H1 (cell line): ENCODE measurements around the gene TBCD. TPM values are rescaled to one million over a fixed set of nuclear protein-coding genes. Genes with fewer than 3 reads are reported as not detected.

Experiments used
- CBX5 ChIP-seq: fragments of 300-800, 300-1000 bp; sonication (generic); IDR thresholded peaks from 2 replicates; pipeline ENCODE4 v1.7.1; 2016; ENCODE audit warnings: antibody characterized with exemption, low read length, low read depth
- CHD2 ChIP-seq: IDR thresholded peaks from 2 replicates; pipeline ENCODE4 v1.6.1; 2012; ENCODE audit warnings: low read length, improper control_type of control experiment
- KDM1A ChIP-seq: fragments of 200-600, 300-600 bp; sonication (generic); IDR thresholded peaks from 2 replicates; pipeline ENCODE4 v1.7.1; 2016; ENCODE audit warnings: mild to moderate bottlenecking, low read length, borderline replicate concordance
- NRF1 ChIP-seq: IDR thresholded peaks from 2 replicates; pipeline ENCODE4 v1.6.1; 2011; ENCODE audit warnings: mild to moderate bottlenecking, low read depth, low read length, improper control_type of control experiment
- POLR2A ChIP-seq, 2 experiments: IDR thresholded peaks; 1 replicate in 1 of 2; 2 replicates in 1 of 2; pipeline ENCODE4 v1.6.1; 2011; ENCODE audit warnings: low read depth in 2 of 2, low read length in 2 of 2, mild to moderate bottlenecking in 2 of 2; ENCODE audit errors: control extremely low read depth in 1 of 2
- SAP30 ChIP-seq: fragments of 300-600 bp; sonication (generic); IDR thresholded peaks from 2 replicates; pipeline ENCODE4 v1.7.1; 2012; ENCODE audit warnings: low read length, moderate library complexity, mild to moderate bottlenecking, inconsistent platforms; ENCODE audit not compliant: insufficient read depth, insufficient replicate concordance
- SP1 ChIP-seq: IDR thresholded peaks from 2 replicates; pipeline ENCODE4 v1.6.1; 2011; ENCODE audit warnings: low read depth, low read length
- polyA plus RNA-seq, 7 experiments: library from polyadenylated mRNA; depleted of rRNA in 3 of 7; stranded (reverse) in 5 of 7; unstranded in 2 of 7; fragments of >200 nt in 5 of 7; fragments of 200-250 nt in 2 of 7; gene quantifications; 1 replicate in 5 of 7; 2 replicates in 1 of 7; 4 replicates in 1 of 7; pipeline versions ENCODE4 v1.2.1 to v1.2.3, GENCODE V29; 2011 to 2013; ENCODE audit warnings: missing spikeins in 2 of 7, mixed read lengths in 2 of 7
- total RNA-seq: library from RNA; stranded (reverse); fragmentation: NEBNext Ultra II Directional; extraction: Animal tissue kit (Norgen Biotek cat#: 25700); gene quantifications from 2 replicates; pipeline ENCODE4 v1.2.1, GENCODE V29; 2021
- TF ChIP-seq, protein P1 (sequence below): fragments of 300-600 bp; sonication (generic); IDR thresholded peaks from 2 replicates; pipeline ENCODE4 v1.7.1; 2012; ENCODE audit warnings: low read length, moderate library complexity, mild to moderate bottlenecking, inconsistent platforms; ENCODE audit not compliant: insufficient replicate concordance
- TF ChIP-seq, protein P2 (sequence below): IDR thresholded peaks from 2 replicates; pipeline ENCODE4 v1.6.1; 2012; ENCODE audit warnings: inconsistent platforms
- TF ChIP-seq, protein P3 (sequence below): IDR thresholded peaks from 2 replicates; pipeline ENCODE4 v1.6.1; 2011; ENCODE audit warnings: low read depth, mild to moderate bottlenecking, low read length; ENCODE audit not compliant: insufficient read depth

Gene TBCD
- total and polyA plus RNA-seq, 2 of the 8 experiments (the other 6 are each of a cell fraction or from before 2014, with no cell fraction given), result 118 to 162 TPM

DNA sequence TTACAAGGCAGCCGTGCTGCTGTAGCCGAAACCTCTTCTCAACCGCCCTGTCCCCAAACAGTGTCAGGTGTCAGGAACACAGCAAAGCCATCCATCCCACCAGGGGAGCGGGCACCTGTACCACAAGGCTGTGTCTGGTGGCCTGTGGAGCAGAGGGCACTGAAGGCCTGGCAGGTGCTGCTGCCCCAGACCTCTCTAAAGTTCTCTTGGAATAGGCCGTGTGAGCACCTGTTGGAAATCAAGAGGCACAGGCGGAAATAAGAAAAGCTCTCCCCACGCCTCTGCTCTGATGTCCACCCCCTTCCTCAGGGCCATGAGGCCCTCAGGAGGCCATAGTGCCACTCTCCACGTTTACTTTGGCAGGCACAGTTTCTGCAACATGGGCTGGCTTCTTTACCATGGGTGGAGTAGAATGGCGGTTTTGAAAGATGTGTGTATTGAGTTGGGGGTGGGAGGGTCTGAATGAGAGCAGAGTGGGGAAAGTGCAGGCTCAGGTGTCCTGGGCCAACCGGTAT, 187.8 kb downstream of the TBCD start (continued):
- TF ChIP-seq, protein P1, sequence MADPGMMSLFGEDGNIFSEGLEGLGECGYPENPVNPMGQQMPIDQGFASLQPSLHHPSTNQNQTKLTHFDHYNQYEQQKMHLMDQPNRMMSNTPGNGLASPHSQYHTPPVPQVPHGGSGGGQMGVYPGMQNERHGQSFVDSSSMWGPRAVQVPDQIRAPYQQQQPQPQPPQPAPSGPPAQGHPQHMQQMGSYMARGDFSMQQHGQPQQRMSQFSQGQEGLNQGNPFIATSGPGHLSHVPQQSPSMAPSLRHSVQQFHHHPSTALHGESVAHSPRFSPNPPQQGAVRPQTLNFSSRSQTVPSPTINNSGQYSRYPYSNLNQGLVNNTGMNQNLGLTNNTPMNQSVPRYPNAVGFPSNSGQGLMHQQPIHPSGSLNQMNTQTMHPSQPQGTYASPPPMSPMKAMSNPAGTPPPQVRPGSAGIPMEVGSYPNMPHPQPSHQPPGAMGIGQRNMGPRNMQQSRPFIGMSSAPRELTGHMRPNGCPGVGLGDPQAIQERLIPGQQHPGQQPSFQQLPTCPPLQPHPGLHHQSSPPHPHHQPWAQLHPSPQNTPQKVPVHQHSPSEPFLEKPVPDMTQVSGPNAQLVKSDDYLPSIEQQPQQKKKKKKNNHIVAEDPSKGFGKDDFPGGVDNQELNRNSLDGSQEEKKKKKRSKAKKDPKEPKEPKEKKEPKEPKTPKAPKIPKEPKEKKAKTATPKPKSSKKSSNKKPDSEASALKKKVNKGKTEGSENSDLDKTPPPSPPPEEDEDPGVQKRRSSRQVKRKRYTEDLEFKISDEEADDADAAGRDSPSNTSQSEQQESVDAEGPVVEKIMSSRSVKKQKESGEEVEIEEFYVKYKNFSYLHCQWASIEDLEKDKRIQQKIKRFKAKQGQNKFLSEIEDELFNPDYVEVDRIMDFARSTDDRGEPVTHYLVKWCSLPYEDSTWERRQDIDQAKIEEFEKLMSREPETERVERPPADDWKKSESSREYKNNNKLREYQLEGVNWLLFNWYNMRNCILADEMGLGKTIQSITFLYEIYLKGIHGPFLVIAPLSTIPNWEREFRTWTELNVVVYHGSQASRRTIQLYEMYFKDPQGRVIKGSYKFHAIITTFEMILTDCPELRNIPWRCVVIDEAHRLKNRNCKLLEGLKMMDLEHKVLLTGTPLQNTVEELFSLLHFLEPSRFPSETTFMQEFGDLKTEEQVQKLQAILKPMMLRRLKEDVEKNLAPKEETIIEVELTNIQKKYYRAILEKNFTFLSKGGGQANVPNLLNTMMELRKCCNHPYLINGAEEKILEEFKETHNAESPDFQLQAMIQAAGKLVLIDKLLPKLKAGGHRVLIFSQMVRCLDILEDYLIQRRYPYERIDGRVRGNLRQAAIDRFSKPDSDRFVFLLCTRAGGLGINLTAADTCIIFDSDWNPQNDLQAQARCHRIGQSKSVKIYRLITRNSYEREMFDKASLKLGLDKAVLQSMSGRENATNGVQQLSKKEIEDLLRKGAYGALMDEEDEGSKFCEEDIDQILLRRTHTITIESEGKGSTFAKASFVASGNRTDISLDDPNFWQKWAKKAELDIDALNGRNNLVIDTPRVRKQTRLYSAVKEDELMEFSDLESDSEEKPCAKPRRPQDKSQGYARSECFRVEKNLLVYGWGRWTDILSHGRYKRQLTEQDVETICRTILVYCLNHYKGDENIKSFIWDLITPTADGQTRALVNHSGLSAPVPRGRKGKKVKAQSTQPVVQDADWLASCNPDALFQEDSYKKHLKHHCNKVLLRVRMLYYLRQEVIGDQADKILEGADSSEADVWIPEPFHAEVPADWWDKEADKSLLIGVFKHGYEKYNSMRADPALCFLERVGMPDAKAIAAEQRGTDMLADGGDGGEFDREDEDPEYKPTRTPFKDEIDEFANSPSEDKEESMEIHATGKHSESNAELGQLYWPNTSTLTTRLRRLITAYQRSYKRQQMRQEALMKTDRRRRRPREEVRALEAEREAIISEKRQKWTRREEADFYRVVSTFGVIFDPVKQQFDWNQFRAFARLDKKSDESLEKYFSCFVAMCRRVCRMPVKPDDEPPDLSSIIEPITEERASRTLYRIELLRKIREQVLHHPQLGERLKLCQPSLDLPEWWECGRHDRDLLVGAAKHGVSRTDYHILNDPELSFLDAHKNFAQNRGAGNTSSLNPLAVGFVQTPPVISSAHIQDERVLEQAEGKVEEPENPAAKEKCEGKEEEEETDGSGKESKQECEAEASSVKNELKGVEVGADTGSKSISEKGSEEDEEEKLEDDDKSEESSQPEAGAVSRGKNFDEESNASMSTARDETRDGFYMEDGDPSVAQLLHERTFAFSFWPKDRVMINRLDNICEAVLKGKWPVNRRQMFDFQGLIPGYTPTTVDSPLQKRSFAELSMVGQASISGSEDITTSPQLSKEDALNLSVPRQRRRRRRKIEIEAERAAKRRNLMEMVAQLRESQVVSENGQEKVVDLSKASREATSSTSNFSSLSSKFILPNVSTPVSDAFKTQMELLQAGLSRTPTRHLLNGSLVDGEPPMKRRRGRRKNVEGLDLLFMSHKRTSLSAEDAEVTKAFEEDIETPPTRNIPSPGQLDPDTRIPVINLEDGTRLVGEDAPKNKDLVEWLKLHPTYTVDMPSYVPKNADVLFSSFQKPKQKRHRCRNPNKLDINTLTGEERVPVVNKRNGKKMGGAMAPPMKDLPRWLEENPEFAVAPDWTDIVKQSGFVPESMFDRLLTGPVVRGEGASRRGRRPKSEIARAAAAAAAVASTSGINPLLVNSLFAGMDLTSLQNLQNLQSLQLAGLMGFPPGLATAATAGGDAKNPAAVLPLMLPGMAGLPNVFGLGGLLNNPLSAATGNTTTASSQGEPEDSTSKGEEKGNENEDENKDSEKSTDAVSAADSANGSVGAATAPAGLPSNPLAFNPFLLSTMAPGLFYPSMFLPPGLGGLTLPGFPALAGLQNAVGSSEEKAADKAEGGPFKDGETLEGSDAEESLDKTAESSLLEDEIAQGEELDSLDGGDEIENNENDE, result no peak
- TF ChIP-seq, protein P2, sequence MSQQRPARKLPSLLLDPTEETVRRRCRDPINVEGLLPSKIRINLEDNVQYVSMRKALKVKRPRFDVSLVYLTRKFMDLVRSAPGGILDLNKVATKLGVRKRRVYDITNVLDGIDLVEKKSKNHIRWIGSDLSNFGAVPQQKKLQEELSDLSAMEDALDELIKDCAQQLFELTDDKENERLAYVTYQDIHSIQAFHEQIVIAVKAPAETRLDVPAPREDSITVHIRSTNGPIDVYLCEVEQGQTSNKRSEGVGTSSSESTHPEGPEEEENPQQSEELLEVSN, result no peak
- TF ChIP-seq NRF1 (no peak), SAP30 (no peak), POLR2A (IDR thresholded peaks at IDR 0.05; ENCODE audit: control extremely low read depth in 1 of 2, low read depth in 2 of 2, low read length in 2 of 2) (no peak), CHD2 (no peak), CBX5 (no peak), SP1 (no peak), KDM1A (no peak)
- TF ChIP-seq, protein P3, sequence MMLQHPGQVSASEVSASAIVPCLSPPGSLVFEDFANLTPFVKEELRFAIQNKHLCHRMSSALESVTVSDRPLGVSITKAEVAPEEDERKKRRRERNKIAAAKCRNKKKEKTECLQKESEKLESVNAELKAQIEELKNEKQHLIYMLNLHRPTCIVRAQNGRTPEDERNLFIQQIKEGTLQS, result no peak
